HG03103 (cell line): ENCODE data around the gene AHRR.
"Not testable (repeated sequence)": the region's sequence is repeated elsewhere in the genome, so short reads cannot be mapped to it uniquely, and the experiment has no call there.

Experiments used
- ATAC-seq: cut with Tn5 transposase; IDR thresholded peaks from one replicate; pipeline ENCODE4 v1.9.1; 2021; ENCODE audit warnings: low read depth; ENCODE audit not compliant: unreplicated experiment

The AHRR gene

DNA sequence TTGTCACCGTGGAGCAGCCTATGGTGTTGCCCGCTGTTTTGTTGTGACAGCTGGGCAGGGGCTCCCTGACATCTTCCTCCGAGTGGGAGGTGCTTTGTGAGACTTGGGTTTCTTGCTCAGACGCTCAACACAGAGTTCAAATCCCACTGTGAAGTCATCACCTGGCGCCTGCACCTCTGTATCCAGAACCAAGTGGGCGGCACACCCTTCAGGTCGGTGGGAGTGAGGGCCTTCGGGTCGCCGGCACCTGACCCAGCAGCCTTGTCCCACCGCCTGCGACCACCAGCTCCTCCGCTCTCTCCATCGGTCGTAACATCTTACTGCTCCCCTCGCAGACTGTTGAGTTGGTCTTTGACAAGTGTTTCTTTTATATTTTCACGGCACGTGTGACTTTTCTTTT is 83.9 kb downstream of the AHRR start:
- ATAC-seq, result no peak

DNA sequence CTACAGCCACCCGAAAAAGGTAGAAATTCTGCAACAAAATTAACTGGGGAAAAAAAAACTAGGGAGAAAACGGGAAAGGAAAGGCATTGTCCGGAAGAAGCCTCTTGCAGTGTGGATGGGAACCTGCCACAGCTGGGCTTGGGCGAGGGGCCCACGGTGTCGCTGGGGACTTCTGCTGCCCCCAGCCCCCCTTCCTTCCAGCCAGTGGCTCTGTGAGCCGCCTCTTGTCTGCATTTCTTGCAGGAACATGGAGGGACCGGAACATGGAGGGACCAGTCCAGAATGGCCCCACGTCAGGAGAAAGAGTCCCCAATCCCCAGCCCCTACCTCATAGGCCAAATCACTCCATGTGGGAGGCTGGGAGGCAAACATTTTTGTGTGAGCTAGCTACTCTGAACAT is 84.5 kb downstream of the AHRR start:
- no peak for ATAC-seq

DNA sequence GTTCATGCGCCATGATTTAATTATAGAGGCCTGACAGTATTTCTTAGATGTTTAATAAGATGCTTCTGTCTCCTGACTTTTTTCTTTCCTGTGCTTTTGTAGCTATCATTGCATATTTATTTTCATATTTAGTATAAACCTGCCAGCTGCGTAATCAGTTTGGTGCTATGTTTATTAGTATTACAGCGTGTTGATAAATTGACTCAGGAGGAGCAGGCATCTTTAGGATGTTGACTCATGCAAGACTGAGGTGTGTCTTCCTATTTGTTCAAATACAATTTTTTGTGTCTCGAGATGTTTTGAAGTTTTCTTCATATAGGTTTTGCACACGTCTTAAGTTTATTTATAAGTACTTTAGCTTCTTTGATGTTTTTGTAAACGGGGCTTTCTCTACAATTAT is 85.5 kb downstream of the AHRR start:
- ATAC-seq, result no peak

DNA sequence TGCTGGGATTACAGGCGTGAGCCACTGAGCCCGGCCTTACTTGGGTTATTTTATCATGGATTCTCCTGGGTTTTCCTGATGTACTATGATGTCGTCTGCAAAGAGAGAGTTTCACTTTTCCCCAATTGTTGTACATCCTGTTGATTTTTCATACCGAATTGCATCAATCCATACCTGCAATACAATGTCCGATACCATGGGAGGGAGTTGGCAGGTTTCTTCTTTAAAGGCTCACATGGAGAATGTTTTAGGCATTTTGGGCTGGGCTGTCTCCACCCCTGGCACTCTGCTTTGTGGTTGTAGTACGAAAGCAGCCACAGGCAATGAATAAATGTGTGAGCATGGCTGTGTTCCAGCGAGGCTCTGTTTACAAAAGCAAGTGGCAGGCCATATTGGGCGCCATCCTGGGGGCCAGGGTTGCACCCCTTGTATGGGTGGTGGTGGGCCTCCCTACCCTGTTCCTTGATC is 86.3 kb downstream of the AHRR start:
- no peak for ATAC-seq

DNA sequence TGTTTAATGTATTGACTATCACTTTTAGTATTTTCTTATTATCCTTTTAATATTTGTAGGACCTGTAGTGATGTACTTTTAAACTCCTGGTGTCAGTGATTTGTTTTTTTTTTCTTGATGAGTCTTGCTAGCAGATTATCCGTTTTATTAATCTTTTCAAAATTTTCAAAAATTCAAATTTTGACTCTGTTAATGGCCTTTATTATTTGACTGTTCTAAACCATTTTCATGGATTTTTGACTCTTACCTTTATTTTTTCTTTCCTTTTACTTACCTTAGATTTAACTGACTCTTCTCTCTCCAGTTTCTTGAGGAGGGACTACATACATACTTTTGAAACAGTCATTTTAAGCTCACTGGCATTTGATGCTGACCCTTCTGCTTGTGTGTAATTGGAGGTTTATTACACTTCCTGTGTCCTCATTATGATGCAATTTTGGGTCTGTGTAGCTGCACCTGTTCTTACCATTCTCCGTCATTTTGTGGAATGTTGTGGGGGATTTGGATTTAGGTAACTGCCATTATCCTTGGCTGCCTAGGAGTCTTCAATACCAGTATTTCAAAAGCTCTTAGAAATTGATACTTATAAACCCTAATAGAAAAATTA is 89.5 kb downstream of the AHRR start:
- no peak for ATAC-seq

DNA sequence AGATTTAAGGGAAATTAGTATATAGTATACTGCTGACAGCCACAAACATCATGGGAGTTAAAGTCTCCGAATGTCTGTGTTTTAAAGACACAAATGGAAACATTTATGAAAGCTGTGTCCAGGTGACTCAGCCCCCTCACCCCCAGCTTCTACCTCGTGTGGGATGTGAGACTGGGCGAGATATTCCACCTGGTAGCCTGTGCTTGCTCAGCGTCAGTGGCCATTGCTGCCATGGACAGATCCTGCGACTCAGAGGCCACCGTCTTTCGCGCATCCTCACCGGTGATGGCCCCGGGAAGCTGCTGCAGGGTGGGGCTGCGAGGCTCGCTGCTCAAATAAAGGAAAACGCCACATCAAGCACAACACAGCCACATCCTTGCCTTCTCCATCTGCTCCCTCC is 90.2 kb downstream of the AHRR start:
- ATAC-seq, result no peak

DNA sequence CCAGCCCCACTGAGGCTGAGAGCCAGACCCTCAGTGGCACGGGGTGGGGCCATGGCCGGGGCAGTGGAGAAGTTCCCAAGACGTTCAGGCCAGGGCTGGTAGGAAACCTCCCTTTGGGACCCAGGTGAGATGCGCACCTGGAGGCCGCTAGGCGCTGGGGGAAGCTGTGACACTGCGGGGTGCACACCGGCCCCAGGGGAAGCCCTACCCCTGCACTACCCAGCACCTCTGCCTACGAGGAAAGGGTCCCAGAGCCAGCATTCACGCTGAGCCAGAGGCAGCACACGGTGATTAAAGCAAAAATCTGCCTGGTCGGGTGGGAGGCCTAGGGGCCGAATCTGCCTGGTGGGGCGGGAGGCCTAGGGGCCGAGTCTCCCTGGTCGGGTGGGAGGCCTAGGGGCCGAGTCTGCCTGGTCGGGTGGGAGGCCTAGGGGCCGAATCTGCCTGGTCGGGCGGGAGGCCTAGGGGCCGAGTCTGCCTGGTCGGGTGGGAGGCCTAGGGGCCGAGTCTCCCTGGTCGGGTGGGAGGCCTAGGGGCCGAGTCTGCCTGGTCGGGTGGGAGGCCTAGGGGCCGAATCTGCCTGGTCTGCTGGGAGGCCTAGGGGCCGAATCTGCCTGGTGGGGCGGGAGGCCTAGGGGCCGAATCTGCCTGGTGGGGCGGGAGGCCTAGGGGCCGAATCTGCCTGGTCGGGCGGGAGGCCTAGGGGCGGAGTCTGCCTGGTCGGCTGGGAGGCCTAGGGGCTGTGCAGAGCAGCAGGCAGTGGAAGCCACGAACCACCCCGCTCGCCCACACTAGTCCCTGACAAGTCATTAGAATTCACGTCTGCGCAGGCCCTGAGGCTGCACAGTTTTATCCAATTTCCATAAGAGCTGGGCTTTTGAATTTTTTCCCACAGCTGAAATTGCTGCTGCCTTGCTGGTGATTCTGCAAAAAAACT is 93.7 kb downstream of the AHRR start:
- ATAC-seq, result not testable (repeated sequence)

DNA sequence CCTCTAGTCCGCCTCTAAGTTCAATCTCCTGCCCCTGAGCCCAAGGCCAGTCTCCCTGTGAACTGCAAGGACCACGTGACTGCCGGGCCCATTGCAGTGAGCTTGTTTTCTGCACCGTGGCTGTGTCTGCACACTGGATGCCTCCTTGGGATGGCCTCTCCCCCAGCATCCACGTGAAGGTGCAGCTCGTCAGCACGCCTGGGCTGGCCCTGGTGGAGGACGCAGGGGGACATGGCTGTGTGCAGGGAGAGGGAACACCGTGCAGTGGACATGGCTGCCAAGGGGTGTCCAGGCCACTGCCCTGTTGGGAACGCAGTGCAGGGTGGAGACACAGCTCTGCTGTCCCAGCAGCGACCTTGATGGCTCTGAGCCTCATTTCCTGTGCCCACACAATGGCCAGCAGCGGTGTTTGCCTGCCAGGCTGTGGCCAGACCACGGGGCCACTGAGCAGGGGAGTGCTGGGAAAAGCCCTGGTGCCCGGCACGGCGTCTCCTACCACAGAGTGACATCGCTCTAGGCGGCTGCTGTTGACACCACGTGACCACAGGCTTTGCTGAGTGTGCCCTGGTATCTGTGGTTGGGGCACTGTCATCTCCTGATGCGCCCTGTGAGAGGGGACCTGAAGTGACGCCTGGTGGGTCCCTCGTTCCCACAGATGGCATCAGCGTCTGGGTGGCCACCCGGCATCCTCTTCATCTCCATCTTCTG is 94.6 kb downstream of the AHRR start:
- no peak for ATAC-seq

DNA sequence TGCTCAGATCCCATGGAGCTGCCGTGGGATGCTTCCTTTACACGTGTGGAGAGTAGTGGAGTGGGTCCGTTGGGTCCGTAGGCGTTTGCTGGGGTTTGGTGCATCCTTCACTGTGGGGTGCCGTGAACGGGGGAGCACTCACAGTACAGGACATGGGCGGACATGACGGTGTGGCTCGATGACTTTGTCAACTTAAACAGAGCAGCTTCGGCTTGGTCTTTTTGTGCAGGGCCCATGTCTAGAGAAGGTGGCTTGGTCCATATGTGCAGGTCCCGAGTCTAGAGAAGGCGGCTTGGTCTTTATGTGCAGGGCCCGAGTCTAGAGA is 95.1 kb downstream of the AHRR start:
- no peak for ATAC-seq

DNA sequence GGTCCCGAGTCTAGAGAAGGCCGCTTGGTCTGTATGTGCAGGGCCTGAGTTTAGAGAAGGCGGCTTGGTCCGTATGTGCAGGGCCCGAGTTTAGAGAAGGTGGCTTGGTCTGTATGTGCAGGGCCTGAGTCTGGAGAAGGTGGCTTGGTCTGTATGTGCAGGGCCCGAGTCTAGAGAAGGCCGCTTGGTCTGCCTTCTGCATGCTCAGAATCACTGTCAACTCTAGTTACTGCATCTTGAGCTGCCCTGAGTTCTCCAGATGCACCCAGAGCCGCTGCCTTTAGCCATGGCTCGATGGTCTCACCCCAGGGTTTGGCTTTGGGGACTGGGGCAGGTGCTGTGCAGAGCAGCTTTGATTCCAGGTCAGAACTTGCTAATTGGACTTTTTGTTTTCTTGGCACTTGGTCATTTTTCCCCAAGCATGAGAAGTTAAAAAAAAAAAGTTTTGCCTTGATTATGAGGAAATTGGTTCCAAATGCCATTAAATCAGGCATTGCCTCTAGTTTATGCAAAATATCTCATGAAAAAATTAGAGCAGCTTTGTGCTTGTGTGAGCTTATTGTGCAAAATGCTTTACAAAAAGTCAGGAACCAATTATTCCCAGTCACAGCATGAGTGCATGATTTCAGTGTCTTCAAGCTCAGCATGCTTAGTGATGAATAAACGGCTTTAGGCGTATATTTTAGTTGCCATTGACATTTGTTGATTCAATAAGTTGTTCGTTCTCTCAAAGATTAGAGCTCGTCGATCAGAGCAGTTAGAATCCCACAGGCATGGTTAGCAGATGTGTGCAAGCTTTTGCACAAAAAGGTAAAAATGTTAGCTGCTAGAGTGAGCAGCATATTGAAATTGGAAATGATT is 96.0 kb downstream of the AHRR start:
- ATAC-seq, result no peak

DNA sequence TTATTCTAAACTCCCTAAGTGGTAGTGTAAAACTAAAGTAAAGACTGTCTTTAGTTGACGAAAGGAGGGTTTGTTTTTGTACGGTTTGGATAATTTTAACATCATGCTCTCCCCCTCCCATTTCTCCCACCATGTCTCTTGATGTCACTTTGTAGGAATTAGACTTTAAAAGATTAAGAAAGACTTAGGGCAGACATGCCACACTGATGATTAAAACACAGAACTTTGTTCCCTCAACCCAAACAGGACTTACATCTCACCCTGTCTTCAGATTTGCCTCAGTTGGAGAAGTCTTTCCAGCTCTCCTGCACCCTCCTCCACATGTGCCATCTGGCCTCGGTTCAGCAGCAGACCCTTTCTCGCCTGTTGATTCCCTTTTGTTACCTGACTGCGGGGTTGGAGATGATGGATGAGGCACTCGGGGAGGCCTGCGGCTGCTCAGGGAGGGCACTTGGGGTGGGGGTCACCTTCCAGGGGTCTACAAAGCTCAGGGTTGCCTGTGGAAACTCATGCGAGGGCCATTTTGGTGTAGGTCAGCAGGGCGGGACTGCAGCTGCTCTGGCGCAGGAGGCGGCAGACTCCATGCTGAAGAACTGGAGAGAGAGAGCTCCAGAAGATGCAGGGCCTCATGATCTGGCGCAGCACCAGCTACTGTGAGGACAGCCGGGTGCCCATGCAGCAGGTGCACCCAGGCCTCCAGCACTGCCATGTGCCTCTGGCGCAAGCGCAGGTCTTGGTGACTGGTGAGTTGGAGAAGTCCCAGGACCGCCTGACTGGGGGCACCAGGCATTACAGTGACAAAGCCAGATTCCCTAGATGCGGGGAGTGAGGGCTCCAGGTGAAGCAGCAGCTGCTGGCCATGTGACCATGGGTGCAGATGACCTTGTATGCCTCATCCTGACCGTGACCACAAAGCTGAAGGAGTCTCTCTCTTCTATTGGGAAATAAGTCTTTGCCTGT is 96.9 kb downstream of the AHRR start:
- no peak for ATAC-seq

DNA sequence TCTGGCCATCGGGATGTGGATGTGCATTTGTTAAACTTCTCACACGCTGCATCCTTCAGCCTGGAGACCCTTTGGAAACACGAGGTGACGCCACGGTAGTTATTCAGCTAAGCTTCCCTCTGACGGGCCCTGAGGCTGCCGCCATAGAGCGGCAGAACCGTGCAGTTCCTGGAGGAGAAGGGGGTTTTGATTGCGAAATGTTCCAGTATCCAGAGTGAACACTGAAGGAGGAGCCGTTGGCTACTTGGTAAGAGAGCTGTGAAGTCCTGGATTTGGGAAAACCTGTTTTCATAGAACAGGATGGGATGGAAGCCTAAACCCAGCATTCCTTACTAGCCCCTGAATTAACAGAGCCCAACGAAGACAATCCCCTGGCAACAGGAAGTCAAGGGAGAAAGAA is 98.5 kb downstream of the AHRR start:
- no peak for ATAC-seq

DNA sequence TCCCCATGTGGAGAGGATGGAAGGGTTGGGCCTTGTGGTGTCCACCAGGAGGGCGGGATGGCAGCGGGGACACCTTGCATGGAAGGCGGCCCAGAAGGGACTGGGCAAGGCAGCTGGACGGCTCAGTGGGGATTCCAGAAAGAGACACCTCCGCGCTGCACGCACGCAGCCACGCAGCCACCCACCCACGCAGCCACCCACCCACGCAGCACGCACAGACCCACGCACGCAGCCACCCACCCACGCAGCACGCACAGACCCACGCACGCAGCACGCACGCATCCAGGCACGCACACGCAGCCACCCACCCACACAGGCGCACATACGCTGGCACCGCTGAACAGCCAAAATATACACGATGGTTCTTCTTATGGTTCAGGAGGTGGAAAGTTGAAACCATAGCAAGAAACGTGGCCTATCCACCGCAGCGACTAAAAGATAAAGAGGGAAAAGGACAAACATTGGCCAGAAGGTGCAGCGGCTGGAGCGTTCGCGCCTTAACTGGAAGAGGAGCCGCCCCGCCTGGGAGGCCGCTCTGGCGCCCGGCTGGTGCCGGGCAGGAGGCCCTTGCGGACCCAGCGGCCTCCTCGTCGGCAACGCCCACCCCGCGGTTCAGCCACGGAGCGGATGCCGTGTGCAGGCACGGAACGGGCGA is 99.2 kb downstream of the AHRR start:
- ATAC-seq, result no peak

DNA sequence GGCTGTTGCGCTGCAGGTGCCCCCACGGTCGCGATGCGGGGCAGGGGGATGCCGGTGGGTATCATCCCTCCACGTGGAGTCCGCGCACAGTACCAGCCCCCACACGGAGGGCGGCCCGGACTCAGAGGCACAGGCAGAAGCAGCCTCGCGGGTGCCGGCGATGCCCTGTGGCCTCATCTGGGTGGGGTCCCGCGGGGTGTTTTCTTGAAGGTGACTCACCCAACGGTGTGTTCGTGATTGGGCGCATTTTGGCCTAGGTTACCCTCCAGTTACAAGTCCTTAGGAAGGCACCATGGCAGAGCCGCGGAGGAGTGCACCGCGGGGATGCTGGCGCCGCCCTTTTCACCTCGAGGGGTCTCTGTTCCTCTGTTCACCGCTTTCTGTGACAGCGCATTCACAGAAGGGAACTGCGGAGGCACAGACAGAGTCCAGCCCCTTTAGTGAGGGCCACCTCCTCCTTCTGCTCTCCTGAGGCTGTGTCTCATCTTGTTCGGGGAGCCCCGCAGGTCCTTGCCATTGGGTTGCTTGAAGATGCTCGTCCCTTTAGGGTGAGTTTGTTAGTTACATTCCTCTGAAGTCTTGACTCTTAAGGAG is 99.9 kb downstream of the AHRR start:
- ATAC-seq, result no peak

DNA sequence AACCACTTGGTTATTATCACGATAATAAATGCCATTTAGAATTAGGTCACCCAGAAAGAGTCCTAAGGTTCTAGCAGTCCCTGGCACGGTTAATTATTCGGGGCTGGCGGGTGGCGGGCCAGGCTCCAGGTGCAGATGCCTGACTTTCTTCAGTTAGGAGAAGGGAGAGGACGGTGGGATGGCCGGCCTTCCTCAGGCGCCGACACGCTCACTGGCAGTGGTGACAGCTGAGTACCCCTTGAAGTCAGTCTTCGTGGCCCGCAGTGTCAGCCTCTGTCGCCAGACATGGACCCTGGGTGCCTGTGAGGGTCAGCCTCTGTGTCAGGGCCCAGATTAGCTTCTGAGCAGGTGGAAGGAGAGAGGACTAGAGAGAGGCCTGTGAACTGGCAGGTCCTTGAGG is 100.4 kb downstream of the AHRR start:
- ATAC-seq, result no peak

DNA sequence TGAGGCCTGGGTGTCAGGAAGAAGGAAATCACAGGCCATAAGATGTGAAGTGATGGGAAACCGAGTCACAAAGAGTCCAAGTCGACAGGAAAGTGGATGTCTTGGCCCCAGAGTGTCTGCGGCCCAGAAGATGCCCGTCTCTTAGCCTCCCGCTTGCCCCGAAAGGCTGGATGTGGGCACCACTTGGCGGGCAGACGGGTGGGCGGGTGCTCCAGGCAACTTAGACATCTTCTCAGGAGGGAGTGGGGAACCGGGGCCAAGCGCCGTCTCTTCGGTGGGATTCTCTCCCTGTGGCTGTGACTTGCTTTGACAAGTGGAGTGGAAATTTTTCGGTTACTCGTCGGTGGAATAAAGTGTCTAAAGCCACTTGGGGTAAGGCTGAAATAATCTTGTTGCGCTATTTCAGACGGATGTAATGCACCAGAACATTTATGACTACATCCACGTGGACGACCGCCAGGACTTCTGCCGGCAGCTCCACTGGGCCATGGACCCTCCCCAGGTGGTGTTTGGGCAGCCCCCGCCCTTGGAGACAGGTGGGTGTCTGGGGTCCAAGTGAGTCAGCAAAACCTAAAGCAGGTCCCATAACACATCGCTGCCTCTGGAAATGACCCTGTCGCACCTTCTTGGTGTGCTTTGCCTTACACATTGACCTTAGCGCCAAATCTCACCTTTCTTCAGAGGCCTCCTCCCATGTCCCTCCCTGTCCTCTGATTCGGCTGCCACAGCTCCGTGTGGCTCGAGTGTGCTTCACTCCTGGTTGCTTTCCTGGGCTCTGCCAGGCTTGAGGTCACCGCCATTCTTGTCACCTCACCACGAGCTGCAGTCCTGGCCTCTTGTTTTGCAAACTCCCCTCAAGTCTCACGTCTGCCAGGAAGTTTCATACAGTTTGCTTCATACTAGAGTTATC is 101.1 kb downstream of the AHRR start:
- no peak for ATAC-seq

DNA sequence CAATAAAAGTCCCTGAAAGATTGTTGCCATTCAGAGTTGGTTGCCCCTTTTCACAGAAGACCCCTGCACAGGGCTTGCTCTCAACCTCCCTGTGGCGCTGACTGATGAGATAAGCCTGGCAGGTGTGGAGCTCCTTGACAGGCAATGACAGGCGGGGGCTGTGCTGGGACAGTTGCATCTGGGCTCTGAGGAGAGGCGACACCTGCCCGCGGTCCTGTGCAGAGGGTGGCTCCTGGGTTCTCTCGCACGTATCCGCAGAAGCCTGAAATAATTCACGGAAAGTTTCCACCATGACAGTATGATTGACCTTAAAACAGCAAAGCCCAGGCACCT is 101.7 kb downstream of the AHRR start:
- no peak for ATAC-seq
